Erythroblast (primary cell): ENCODE measurements around the gene AFF3.
"Not testable (repeated sequence)": the region's sequence is repeated elsewhere in the genome, so short reads cannot be mapped to it uniquely, and the experiment has no call there.

ENCODE experiments used
- GATA1 ChIP-seq: IDR thresholded peaks from 2 replicates; pipeline ENCODE4 v1.6.1; 2011; ENCODE audit warnings: low read depth, mild to moderate bottlenecking, control low read depth, low read length, moderate library complexity
- POLR2A ChIP-seq: IDR thresholded peaks from 2 replicates; pipeline ENCODE4 v1.6.1; 2011; ENCODE audit warnings: mild to moderate bottlenecking, low read length

DNA sequence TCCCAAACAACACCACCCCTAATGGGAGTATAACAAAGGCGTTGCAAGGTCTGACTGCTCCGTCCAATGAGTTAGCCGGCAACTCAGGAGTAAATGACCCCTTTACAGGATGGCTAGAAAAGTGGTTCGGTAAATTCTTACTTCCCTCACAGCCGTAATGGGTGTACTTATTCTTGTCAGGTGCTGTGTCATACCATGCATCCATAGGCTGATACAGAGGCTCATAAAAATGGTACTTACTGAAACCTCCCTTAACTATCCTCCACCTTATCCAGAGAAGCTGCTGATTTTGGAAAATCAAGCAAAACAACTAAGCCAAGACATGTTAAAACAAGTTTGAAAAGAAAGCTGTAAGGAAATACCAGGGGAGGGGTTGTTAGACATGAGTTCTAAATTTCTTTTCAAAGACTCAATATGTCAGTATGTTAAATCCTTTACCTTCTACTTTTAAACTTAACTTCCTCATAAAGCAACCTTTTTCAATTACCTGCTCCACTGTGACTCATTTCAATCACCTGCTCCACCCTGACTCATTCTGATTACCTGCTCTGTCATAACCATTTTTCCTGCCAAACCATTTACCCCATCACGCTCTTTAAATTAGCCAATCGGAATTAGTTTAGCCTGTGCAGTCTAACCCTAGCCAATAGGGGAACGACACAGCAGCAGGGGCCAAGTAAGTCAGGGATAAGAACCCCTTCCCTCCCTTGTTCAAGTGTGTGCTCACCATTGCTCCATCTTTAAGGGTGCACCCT, 638.6 kb downstream of the AFF3 start:
- not testable (repeated sequence) for TF ChIP-seq POLR2A, GATA1
